Putamen (tissue), 1 donor: ENCODE data around the gene GSG1L.

Experiments used
- DNase-seq: peaks from one replicate; pipeline ENCODE4 v3.0.0-alpha.2; 2016; ENCODE audit warnings: low spot score

GSG1L gene

GRCh38 chr16:28091656-28092055 lies 28.1 kb upstream of the GSG1L start:
- DNase-seq = no peak

DNA sequence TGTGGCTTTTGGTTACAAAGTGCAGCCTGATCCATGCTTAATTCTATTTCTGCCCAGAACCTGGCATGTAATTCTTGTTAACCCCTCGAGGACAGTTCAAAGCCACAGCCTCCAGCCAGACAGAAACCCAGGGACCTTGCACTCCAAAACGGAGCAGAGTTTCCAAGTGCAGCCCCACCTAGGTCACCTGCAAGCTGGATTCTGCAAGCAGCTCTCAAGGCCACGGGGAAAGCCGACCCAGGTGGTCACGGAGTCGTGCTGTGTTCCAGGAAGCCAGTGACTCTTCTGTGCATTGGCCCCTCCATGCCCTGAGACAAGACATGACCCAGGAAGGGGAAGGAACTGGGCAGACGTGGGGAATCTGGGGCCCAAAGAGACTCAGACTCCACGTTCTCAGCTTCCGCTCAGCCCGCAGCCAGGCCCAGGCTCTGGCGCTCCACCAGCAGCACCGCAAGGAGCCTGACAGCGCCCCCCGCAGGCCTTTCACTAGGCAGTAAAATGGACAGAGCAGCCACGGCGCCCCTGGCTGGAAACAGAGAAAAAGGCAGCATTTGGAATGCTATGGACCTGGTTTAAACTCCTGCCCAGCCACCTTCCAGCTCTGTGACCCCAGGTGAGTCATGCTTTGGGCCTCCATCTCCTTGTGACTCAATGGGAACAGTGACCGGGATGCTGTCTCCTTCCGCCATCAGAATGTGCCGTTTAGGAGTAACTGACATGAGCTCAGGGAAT lies 27.3 kb upstream of the GSG1L start:
- no peak for DNase-seq

DNA sequence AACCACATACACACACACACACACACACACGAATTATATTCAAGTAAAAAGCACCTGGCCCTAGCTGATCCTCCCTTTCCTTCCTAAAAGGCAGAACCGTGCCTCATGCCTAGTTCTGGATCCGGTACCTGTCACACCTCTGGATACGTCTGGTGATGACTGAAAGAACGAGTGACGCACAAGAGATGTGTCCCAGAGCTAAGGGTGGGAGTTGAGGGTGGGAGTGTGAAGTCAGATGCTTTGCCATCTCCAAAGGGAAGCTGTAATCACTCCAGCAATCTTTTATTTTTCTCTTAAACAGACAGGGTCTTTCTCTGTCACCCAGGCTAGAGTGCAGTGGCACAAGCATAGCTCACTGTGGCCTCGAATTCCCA lies 26.5 kb upstream of the GSG1L start:
- peak; percentile 62 for DNase-seq

GRCh38 chr16:28089205-28089991 lies 25.9 kb upstream of the GSG1L start:
- DNase-seq = no peak

DNA sequence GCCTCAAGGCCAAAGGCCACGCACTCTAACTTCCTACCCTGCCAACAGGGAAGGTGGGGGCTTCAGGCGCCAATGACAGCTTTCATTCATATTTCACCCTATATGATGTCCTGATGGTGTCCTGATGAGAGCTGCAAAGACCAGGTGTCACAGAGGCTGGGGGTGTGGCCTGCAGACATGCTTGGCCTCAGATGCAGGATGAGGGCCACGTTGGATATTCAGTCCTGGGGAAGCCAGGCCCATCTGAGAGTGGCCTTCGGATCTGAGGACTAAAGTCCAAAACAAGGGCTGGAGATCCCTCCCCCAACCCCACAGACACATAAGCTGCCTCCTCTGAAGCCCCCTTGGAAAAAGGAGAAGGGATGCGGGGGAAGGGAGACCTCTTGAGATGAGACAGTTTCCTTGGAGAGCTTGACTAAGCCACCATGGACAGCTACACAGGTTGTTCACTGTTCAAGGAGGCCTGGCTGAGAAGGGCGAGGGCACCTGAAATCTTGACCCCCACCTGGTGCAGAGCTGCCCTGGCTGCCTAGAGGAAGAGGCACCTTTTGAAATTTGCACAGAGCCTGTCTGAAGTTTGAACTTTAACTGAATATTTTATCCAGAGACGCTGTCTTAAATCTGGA lies 24.3 kb upstream of the GSG1L start:
- DNase-seq = no peak

GRCh38 chr16:28087140-28087660 lies 23.7 kb upstream of the GSG1L start:
- no peak for DNase-seq

DNA sequence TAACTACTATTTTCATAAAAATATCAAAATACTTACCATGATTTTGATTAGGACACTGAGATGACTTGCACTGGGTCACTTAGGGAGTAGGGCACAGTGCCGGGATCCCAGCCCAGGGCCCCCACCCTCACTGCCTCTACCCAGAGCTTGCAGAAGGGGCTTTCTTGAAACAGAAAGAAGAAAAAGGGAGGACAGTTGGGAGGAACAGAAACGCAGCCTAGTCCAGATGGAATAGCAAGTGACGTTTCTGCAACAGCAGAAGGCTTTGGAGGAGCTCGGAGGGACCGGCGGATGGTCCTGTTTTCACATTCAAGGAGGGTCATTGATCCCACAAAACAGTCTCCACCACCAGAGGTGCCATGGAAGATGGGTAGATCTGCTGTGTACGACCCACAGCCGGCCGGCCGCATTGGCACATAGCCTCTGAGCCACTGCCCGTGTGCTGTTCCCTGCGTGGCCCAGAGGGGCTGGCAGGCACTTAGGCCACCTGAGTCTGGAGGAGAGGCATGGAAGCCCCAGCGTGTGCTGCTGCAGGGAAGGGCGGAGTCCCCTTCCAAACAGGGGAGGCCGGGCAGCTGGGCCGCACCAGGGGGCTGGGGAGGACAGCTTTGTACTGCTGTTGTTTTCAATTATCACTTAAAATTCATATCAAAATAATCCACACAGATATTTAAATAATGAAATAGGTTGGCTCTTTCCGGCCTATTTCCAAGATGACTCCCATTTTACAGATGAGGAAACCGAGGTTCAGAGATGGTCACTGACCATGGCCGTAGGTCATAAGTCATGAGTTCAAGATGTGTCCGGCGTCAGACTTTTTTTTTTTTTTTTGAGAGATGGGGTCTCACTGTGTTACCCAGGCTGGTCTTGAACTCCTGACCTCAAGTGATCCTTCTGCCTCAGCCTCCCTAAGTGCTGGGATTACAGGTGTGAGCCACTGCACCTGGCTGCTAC lies 22.9 kb upstream of the GSG1L start:
- DNase-seq = no peak

DNA sequence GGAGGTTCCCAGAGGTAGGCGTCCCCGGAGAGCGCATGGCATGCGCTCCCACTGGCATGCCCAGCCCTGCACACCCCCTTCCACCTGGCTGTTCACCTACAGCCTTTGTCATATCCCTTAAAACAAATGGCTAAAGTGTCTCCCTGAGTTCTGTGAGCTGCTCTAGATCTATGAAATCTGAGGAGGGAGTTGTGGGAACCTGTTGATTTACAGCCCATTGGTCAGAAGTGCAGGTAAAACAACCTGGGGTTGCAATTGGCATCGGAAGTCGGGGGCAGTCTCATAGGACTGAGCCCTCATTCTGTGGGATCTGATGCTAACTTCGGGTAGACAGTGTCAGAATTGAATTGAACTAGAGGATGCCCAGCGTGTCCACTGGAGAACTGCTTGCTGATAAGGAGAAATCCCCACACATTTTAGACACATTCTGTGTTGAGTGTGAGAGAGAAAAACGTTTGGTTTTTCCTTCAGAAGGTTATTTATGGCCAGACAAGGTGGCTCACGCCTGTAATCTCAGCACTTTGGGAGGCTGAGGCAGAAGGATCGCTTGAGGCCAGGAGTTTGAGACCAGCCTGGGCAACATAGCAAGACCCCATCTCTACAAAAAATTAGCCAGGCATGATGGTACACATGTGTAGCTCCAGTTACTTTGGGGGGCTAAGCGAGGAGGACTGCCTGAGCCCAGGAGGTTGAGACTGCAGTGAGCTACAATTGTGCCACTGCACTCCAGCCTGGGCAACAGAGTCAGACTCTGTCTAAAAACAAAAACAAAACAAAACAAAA lies 22.1 kb upstream of the GSG1L start:
- DNase-seq = no peak

- no peak for DNase-seq
Observed at GRCh38 chr16:28084209-28084608, 20.7 kb upstream of the GSG1L start.

- DNase-seq = no peak
Observed at GRCh38 chr16:28082624-28083023, 19.1 kb upstream of the GSG1L start.

GRCh38 chr16:28081391-28081968 lies 18.0 kb upstream of the GSG1L start:
- DNase-seq = no peak

DNA sequence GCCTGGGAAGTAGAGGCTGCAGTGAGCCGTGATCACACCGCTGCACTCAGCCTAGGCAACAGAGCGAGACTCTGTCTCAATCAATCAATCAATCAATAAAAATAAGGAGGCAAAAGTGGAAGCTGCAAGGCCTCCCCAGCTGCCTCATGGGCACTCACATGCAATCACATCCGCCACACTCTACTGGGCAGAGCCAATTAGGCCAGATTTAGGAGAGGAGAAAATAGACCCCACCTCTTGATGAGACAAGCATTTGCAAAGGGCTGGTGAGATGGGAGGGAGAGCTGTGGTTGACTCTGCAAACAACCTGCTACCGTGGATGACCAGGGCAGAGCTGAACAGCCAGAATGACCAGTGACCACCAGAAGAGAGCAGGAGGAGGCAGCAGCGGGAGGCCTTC lies 14.7 kb upstream of the GSG1L start:
- DNase-seq = no peak

DNA sequence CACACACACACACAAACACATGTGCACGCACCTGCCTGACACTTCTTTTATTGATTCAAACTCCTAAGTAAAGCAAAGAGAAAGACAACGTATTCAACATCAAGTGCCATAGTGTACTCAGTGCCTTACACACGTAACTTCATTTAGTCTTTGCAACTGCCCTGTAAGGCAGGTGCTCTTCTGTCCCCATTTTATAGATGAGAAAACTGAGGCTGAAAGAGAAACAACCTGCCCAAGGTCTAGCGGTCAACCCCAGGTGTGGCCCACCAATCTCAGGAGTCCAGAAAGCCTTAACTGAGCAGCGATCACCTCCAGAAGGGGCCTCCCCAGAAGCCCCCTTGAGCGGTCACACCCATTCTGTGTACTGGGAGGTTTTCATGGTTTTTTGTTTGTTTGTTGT lies 10.3 kb upstream of the GSG1L start:
- no peak for DNase-seq

GRCh38 chr16:28072087-28072486 lies 8.6 kb upstream of the GSG1L start:
- DNase-seq = no peak

DNA sequence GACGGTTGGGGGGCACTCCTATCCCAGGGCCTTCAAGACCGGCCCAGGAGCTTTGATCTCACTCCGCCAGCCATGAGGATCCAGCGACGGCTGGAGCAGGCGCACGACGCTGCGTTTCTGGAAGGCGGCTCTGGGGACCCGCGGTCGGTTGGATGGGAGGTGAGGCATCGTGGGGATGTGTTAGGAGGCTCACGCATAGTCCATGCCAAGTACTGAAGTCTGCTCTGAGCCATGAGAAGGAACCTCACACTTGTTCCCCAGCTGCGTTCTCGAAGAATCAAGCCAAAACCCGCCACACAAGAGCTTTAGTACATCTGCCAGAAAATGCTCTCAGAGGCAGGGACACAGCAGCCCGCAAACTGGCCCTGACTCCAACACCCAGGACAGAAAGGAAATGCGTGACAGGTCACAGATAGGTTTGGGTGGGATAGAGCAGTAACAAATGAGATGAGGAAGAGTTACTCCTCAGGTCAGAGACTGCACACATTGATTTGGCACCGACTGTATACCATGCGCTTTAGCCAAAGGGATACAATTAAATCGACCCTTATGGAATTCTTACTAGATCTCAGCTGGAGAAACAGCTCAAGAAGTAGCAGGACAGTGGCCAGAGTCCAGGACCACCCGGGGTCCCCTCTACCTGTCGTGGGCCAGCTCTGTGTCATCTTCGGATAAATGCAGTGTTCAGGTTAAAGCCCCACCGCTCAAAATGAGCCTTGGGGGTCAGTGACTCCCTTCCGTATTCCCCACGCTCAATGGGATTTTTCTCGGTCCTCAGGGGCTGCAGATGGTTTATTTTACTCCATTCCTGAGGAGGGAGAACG lies 6.7 kb upstream of the GSG1L start:
- no peak for DNase-seq

GRCh38 chr16:28068976-28069375 lies 5.5 kb upstream of the GSG1L start:
- DNase-seq = no peak

- no peak for DNase-seq
Observed at GRCh38 chr16:28067604-28068379, 4.3 kb upstream of the GSG1L start.

GRCh38 chr16:28064706-28065249 lies 1.3 kb upstream of the GSG1L start:
- DNase-seq = no peak

- DNase-seq = no peak
Observed at GRCh38 chr16:28064150-28064549, 636 bp upstream of the GSG1L start.
